Adrenal gland (tissue), 12 donors: ENCODE measurements around the gene MPEG1. TPM values are rescaled to one million over a fixed set of nuclear protein-coding genes. Genes with fewer than 3 reads are reported as not detected.

Experiments used
- DNase-seq, 7 donors: peaks; one replicate each; pipeline ENCODE4 v3.0.0-alpha.2; 2019 to 2020
- H3K27ac ChIP-seq, 5 donors: fragments of 200-600 bp; sonication (generic) in 4 of 5; 1 replicate in 3 of 5; 2 replicates in 2 of 5; pipeline versions ENCODE4 v1.5.1 to v1.8.0; 2016 to 2020; ENCODE audit warnings: mild to moderate bottlenecking in 1 of 5
- H3K27me3 ChIP-seq: fragments of 200-600 bp; 2 replicates; pipeline ENCODE4 v1.8.0; 2021
- H3K36me3 ChIP-seq, 2 donors: fragments of 200-600 bp; replicated peaks in 1 of 2; 1 replicate in 1 of 2; 2 replicates in 1 of 2; pipeline versions ENCODE4 v1.5.1 to v1.8.0; 2018 to 2022
- H3K4me1 ChIP-seq, 2 donors: fragments of 200-600 bp; replicated peaks in 1 of 2; 1 replicate in 1 of 2; 2 replicates in 1 of 2; pipeline versions ENCODE4 v1.5.1 to v1.8.0; 2018 to 2021
- H3K4me3 ChIP-seq, 4 donors: fragments of 200-600 bp; sonication (generic) in 3 of 4; one replicate each; pipeline ENCODE4 v1.5.1; 2016 to 2018
- H3K9me3 ChIP-seq, 3 donors: fragments of 200-600 bp; sonication (generic) in 1 of 3; replicated peaks in 1 of 3; 1 replicate in 2 of 3; 2 replicates in 1 of 3; pipeline versions ENCODE4 v1.5.1 to v1.8.0; 2016 to 2021
- CTCF ChIP-seq, 6 experiments: fragments of 450-650 bp in 4 of 6; fragments of 200-600 bp in 2 of 6; sonication (generic) in 1 of 6; IDR thresholded peaks; 1 replicate in 5 of 6; 2 replicates in 1 of 6; pipeline versions ENCODE4 v1.5.1 to v1.8.0; 2016 to 2021; ENCODE audit warnings: antibody characterized with exemption in 6 of 6, mild to moderate bottlenecking in 2 of 6, moderate library complexity in 1 of 6
- POLR2A ChIP-seq, 2 donors: fragments of 450-650 bp; IDR thresholded peaks; one replicate each; pipeline ENCODE4 v1.6.1; 2017; ENCODE audit warnings: antibody characterized with exemption in 2 of 2, mild to moderate bottlenecking in 2 of 2, moderate library complexity in 1 of 2
- WGBS, 4 donors: extraction: QIAGEN DNeasy Blood & Tissue Kit in 2 of 4; methylation state at CpG; one replicate each; pipeline versions ENCODE4 v1.1.5 to v1.1.7; 2013 to 2017; 5-methylcytosine and 5-hydroxymethylcytosine counted together
- intact Hi-C, 2 donors: fragments of 100-400 bp; cut with DNase I; formaldehyde crosslinking; loops; one replicate each; pipeline versions ENCODE4 v1.14.1 to v1.15.0; 2022 to 2023
- polyA plus RNA-seq, 3 donors: library from polyadenylated mRNA; stranded (reverse); fragments of 200-250 nt in 2 of 3; fragments of 350-450 nt in 1 of 3; fragmentation: Illumina TruSeq in 1 of 3; extraction: RNeasy Lipid Tissue Mini Kit (QIAGEN cat#74804) in 1 of 3; gene quantifications; one replicate each; pipeline ENCODE4 v1.2.3, GENCODE V29; 2013 to 2014
- total RNA-seq, 9 donors: library from RNA; depleted of rRNA in 4 of 9; stranded (reverse); fragments of >200 nt in 4 of 9; fragments of 120-200 nt in 1 of 9; fragmentation: NEBNext Ultra II Directional in 1 of 9; extraction: Animal tissue kit (Norgen Biotek cat#: 25700) in 1 of 9; gene quantifications; one replicate each; pipeline versions ENCODE4 v1.1.0 to v1.2.4, GENCODE V29; 2013 to 2023
- donor health status: healthy with polysubstance abuse.
- donor health status: Bipolar disorder and iron deficiency.
- donor health status: DM: yes; HTN: yes; CAD: no.
- donor health status: DM: no; HTN: no; CAD: no.
- donor health status: DM: no; HTN: no; CAD: no.
- donor health status: DM: yes; HTN: yes; CAD: no.

Gene MPEG1
- total and polyA plus RNA-seq, 12 donors: 4.5 to 54.8 (median 24.0) TPM

GRCh38 chr11:59207988-59208451 lies 4.7 kb downstream of the MPEG1 start:
- no peak overlapping the region for H3K27ac ChIP-seq
- peaks cover 0 to 8% of the 10 kb centered on the region in 2 donors for H3K4me1 ChIP-seq
- peaks cover 0 to 13% of the 10 kb centered on the region in 2 donors for H3K36me3 ChIP-seq
- peak in 6 of 7 donors; percentile 37 to 79 (median 58) for DNase-seq
- H3K9me3 ChIP-seq: no peaks in the 10 kb centered on the region
- intact Hi-C loops: loop anchor here (5.0 kb wide), 1 partner anchor 36 kb away; the partner anchor contains the start of gene DTX4 (in 2 of the 2)
- TF ChIP-seq CTCF (IDR thresholded peaks at IDR 0.05): peak; percentile 64 to 82 (median 74)
- no peak for TF ChIP-seq POLR2A (IDR thresholded peaks at IDR 0.05)
- no peaks in the 10 kb centered on the region for H3K27me3 ChIP-seq
- 1 to 5% (median 4%) methylated on average over 5 of the region's 5 CpGs for whole genome bisulfite sequencing, 4 donors
- peak overlapping the region in 1 of 4 donors; percentile 3 for H3K4me3 ChIP-seq

GRCh38 chr11:59206635-59207034 lies 6.1 kb downstream of the MPEG1 start:
- Histone ChIP-seq H3K4me1 (peaks cover 0 to 8% of the 10 kb centered on the region in 2 donors), H3K9me3 (no peaks in the 10 kb centered on the region), H3K27ac (no peak overlapping the region), H3K4me3 (no peak overlapping the region), H3K36me3 (peaks cover 0 to 19% of the 10 kb centered on the region in 2 donors), H3K27me3 (no peaks in the 10 kb centered on the region)
- 33 to 59% (median 51%) methylated on average over 4 of the region's 4 CpGs for WGBS, 4 donors
- peak; percentile 34 to 84 (median 64) for DNase-seq
- intact Hi-C loops: loop anchor here (5.0 kb wide), 1 partner anchor 34 kb away; the partner anchor contains the start of gene DTX4 (in 2 of the 2)
- TF ChIP-seq CTCF (IDR thresholded peaks at IDR 0.05) (peak; percentile 44 to 62 (median 59)), POLR2A (IDR thresholded peaks at IDR 0.05) (no peak)

- Histone ChIP-seq H3K27me3 (no peaks in the 10 kb centered on the region), H3K27ac (no peak overlapping the region), H3K4me1 (peaks cover 0 to 8% of the 10 kb centered on the region in 2 donors), H3K4me3 (no peak overlapping the region), H3K36me3 (peaks cover 0 to 19% of the 10 kb centered on the region in 2 donors), H3K9me3 (no peaks in the 10 kb centered on the region)
- 73 to 87% (median 75%) methylated on average over 7 of the region's 7 CpGs for WGBS, 4 donors
- no peak for DNase-seq
- TF ChIP-seq CTCF (IDR thresholded peaks at IDR 0.05) (no peak), POLR2A (IDR thresholded peaks at IDR 0.05) (no peak)
- intact Hi-C loops: loop anchor here (5.0 kb wide), 1 partner anchor 33 kb away; the partner anchor contains the start of gene DTX4 (in 2 of the 2)
These were observed 7.1 kb downstream of the MPEG1 start for GRCh38 chr11:59205648-59206047.

DNA sequence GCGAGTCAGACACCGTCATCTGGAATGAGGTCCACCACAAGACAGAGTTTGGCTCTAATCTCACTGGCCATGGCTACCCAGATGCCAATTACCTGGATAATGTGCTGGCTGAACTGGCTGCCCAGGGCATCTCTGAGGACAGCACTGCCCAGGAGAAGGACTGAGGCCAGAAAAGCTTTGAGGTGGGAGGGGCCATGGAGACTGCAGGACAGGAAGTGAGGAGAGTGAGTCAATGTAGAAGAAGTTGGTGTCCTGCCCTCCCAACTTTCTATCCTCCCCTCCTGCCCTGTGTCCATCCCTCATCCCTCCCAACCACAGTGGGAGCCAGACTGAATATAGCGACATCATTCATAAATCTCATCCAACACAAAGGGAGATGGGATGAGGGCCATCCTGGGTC lies 8.0 kb downstream of the MPEG1 start:
- intact Hi-C loops: loop anchor here (5.0 kb wide), 1 partner anchor 32 kb away; the partner anchor contains the start of gene DTX4 (in 2 of the 2)
- Histone ChIP-seq H3K4me3 (no peak overlapping the region), H3K4me1 (peaks cover 0 to 8% of the 10 kb centered on the region in 2 donors), H3K27me3 (no peaks in the 10 kb centered on the region), H3K36me3 (peaks cover 0 to 19% of the 10 kb centered on the region in 2 donors), H3K27ac (no peak overlapping the region), H3K9me3 (no peaks in the 10 kb centered on the region)
- WGBS, 4 donors: 86 to 100% (median 90%) methylated on average over 3 of the region's 3 CpGs
- no peak for TF ChIP-seq POLR2A (IDR thresholded peaks at IDR 0.05)
- no peak for TF ChIP-seq CTCF (IDR thresholded peaks at IDR 0.05)
- no peak for DNase-seq
